NCI-H2029 treated with DMSO at 0.1 percent for 48 hours (cell line): ENCODE results near the gene ARHGAP33.
A peak's percentile ranks its signal among the peaks of the same experiment; 100 is the strongest.
"Not testable (repeated sequence)": the region's sequence is repeated elsewhere in the genome, so short reads cannot be mapped to it uniquely, and the experiment has no call there.

Experiments used
- DNase-seq: peaks from one replicate; lab custom pipeline; 2025; lab: John Stamatoyannopoulos, UW

ARHGAP33 gene

DNA sequence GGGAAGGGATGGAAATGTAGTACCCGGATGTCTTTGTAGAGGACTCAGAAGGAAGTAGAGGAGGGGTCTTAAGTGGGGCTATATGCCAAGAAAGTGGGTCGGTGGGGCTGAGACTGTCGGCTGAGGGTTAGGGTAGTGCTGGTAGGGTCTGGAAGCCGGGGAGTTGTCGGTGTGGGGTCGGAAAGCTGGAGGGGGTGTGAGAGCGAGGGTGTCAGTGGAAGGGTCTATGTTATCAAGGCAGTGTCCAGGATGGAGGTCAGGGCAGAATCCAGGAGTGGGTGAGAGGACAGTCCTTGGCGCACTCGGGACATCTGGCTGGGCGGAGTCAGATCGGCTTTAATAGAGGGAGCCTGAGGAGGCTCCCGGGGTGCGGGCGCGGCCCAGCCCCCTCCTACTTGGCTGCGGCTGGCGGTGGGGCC, 20.2 kb upstream of the ARHGAP33 start:
- DNase-seq = no peak

DNA sequence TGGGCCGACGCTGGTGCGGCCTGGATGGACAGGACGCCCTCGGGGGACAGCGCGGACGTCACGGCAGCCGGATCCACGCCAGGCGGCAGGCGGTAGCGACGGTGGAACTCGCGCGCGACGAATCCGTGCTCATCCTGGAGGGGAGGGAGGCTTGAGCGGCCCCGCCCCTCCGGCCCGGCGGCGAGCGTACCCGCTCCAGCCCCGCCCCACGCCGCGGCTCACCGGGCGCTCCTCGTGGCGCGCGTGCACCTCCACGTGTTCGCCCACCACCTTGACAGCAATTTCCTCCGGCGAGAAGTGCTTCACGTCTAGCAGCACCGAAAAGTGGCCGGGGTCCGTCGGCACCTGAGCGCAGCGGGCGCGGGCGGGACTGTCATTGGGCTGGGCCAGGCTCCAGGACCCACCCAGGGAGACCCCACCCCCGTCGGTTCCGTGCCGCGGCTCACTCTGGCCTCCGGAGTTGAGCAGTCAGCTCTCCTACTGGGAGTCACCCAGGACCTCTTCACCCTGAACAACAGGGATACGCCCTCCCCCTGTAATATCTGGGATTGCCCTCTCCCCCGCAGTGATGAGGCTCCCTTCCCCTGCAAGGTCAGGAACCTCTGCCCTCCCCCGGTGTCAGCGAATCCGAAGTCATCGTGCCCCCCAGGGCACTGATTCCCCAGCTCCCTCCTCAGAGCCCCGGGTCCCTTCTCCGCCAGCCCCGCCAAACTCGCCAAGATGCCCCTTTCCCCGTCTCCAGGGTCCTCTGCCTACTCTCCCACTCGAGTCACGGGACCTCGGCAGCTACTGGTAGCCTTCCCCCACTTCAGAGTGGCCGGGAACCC, 19.6 kb upstream of the ARHGAP33 start:
- DNase-seq = no peak

DNA sequence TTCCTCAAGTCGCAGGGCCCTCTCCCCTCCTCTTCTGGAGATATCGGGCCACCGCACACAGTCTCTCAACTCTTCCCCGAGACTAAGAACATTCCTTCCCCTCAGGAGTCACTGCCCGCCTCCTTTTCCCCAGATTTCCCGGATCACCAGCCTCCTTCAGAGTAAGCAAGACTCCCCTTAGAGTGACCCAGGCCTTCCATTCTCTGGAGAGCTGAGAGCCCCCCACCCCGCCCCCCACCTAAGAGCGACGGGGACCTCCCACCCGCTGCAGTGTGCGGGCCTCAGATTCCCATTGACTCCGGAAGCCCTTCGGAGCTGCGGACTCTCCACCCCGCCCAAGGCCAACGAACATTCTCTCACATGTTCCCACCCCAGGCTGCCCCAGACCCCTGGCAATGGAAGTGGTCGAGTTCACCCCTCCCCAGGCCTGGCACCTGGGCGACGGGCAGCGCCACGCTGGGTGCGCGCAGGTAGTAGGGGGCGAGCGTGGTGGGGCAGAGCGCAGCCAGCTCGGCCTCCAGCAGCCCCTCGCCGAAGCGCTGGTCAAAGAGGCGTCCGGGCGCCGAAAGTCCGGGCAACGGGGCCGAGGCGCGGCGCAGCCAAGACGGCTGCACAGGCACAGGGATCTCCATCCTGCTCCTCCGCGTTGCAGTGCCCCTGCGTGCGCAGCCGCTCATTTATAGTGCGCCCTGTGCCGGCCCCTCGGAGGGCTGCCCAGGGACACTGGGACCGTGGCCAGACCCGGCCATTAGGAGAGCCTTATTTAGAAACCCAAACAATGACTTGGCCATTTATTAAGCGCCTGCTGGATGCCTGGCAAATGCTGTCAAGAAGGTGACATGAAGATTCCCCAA, 18.8 kb upstream of the ARHGAP33 start, which contains the start of gene HSPB6:
HSPB6 (minus strand) TSS at position 653 of the 854 bp plus-strand sequence; CDS start at position 632, 21 bp downstream.
- DNase-seq = peak; percentile 47

DNA sequence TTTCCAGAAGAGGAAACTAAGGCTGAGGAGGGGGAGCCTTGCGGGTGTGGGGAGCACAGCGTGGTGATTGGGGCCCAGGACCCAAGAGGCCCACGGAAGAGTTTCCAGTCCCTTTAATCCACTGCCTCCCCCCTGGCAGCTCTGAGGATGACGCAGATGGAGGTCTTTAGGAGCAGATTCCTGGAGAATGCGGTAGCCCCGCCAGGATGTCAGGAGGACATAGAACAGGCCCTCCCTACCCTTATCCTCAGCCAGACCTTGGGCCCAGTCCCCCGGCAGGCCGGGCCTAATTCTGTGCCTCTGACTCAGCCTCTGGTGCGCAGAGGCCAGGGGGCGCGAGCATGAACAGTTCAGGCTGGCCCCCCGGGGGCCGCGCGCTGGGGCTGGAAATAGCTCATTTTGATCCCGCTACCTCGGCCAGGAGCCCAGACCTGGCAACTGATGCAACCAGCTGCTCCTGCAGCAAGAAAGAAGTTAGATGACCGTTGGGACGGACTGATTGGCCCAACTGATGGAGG, 18.1 kb upstream of the ARHGAP33 start:
- no peak for DNase-seq

DNA sequence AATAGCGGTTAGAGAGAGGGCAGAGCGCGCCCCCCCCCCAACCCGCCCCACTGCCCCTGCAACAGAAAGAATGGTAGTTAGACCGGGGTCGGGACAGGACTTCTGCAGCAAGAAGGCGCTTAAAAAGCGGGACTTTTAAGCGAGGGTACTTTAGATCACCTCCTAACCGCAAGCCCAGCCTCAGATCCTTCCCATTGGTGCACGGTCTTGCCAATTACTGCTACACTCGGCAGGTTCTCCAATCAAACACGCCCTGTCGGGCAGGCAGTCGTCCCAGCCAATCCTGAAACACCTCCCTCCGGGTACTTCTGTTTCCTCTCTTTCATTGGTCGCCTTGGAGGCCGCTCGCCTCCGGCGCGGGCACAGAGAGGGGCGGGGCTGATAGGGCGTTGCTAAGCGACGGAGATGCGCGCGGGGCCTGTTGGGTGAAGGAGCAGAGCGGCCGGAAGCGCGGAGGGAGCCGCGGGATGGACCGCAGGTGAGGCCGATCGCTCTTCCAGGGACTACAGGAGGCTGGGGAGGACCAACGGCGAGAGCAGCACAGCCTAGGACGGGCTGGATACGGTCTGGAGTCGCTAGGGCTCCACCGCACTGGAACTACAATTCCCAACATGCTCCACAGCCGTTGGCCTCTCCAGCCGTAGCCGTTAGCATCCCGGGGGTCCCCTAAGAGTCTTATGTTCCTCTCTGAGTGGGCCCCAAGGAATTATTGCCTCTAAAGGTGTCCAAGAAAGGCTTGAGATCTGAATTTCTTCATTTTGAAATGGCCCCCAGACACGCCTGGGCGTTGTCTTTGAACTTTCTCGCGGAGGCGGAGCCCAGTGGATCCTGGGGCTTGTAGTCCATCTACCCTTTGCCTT, 17.4 kb upstream of the ARHGAP33 start, which contains the start of gene PROSER3:
PROSER3 (plus strand) TSS at position 428 of the 860 bp plus-strand sequence; CDS start at position 468, 40 bp downstream.
- peak; percentile 98 for DNase-seq

DNA sequence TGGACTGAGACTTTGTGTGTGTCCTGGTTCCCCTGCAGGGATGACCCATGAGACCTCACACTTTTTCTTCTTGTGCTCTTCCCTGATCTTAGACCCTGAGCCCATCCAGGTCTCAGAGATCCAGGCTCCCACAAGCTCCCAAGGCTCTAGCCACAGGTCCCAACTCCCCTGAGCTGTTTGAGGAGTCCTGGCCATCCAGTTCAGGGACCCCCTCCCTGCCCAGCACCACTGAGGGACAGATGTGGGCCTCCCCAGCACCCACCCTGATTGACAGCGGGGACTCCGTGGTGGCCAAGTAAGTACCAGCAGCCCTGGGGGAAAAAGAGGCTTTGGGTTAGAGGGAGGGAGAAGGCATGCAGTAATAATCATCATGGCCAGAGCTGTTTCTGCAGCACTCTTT, 15.7 kb upstream of the ARHGAP33 start:
- DNase-seq = no peak

DNA sequence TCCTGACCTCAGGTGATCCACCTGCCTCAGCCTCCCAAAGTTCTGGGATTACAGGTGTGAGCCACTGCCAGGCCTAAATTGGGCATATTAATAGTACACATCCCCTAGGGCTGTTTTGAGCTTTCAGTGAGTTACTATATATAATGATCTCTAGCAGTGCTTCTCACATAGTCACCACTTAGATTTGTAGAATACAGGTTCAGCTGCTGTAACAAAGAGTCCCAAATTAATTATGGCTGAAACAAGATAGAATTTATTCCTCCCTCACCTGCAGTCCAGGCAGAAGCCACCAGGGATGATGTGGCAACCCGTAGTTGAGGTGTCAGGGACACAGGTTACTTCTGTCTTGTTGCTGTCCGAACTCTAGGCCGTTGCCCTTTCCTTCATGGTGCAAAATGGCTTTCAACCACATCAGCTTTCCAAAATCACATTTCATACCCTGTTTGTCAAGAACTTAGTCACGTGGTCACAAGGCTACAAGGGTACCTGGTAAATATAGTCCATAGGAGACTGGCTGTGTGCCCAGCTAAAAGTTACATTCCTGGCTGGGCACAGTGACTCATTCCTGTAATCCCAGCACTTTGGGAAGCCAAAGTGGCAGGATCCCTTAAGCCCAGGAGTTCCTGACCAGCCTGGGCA, 14.5 kb upstream of the ARHGAP33 start:
- no peak for DNase-seq

DNA sequence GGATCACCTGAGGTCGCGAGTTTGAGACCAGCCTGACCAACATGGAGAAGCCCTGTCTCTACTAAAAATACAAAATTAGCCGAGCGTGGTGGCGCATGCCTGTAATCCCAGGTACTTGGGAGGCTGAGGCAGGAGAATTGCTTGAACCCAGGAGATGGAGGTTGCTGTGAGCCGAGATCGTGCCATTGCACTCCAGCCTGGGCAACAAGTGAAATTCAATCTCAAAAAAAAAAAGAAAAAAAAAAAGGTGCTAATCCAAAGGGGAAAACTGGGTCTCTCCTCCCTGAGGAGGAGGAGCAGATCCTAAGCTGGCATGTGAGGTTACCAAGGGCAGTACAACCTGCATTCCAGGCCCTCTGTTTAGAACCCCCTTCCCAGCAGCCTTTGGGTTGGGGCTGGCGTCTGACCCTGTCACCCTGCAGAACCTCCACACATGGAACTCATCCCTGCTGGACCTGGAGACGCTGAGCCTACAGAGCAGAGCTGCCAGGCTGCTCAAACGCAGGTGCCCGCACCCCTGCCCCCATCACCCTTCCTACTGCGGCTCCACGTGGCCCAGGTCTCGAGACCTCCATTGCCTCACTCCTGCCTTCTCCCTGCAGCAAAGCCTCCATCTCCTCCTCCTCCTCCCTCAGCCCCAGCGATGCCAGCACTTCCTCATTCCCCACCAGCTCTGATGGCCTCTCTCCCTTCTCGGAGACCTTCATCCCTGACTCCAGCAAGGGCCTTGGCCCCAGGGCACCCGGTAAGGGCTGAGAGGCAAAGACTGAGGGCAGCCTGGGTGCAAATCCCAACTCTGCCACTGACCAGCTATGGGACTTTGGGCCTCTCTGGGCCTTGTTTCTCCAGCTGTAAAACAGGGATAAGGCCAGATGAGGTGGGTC, 10.7 kb upstream of the ARHGAP33 start:
- DNase-seq = no peak

DNA sequence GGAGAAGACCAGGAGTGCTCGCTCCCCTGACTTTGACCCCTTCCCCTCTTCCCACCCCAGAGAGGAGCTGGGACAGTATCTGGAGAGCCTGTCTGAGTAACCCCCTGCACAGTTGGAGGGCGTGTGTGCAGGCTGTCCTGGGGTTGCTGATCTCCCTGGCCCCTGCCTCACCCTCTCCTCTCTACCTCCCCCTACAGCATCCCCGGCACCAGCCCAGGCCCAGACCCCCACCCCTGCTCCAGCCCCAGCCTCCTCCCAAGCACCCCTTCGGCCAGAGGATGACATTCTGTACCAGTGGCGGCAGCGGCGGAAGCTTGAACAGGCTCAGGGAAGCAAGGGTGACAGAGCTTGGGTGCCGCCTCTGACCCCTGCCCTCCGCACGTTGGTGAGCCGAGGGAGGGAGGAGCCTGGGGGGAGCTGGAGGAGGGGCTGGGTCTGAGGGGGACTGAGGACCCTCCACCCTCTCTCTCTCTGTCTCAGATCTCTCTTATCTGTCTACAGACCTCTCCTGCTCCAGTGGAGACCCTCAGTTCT, 8.7 kb upstream of the ARHGAP33 start:
- no peak for DNase-seq

DNA sequence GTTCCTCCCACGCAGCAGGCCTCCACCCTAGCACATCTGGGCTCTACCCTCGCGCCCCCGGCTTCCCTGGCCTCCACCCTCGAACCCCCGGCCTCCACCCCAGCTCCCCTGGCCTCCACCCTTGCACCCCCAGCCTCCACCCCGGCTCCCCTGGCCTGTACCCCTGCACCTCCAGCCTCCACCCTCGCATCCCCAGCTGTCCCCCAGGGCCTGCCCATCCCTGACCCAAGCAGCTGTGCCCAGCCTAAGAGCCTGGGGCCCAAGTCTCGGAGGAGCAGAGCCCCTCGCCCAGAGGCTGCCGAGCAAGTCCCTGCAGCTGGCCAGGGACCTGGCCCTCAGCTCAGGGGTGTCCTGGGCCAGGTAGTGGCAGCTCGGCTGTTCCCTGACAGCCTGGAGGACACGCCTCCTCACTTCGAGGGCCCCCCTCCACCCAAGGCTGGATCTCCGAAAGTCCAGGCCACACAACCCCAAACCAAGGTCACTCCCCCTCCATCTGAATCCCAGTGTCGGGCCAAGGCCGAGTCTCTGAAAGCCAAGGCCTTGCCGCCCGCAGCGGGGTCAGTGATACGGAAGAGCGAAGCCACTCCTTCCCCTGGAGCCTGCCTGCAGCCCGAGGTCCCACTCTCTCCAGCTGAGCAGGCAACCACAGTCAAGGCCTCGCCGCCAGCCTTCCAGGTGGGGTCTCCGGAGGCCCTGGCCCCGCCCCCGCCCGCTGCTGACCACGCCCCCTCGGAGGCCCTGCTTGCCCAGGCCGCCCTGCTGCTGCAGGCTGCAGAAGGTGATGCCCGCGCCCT, 7.9 kb upstream of the ARHGAP33 start:
- no peak for DNase-seq

DNA sequence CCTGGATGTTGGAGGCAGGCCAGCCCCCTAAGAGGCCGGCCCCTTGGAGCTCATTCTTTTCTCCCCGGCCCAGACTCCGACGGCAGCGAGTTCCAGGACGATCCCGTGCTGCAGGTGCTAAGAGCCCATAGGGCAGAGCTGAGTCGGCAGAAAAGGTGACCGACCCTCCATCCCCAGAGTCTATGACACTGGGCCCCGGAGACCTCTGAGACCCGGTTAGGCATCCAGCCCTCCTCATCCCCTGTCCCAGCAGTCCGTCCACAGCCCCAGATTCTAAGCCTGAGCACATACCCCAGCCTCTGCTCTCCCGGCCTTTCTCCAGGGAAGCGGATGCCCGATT, 7.3 kb upstream of the ARHGAP33 start:
- no peak for DNase-seq

DNA sequence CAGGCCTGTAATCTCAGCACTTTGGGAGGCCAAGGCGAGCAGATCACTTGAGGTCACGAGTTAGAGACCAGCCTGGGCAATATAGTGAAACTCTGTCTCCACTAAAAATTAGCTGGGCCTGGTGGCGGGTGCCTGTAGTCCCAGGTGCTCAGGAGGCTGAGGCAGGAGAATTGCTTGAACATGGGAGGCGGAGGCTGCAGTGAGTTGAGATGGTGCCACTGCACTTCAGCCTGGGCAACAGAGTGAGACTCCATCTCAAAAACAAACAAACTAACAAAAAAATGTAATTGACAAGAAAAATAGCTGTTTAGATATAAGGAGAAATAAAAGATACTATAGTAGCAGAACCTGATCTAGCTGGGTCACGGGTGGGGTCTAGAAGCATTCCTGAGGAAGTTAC, 3.0 kb upstream of the ARHGAP33 start:
- DNase-seq = not testable (repeated sequence)

DNA sequence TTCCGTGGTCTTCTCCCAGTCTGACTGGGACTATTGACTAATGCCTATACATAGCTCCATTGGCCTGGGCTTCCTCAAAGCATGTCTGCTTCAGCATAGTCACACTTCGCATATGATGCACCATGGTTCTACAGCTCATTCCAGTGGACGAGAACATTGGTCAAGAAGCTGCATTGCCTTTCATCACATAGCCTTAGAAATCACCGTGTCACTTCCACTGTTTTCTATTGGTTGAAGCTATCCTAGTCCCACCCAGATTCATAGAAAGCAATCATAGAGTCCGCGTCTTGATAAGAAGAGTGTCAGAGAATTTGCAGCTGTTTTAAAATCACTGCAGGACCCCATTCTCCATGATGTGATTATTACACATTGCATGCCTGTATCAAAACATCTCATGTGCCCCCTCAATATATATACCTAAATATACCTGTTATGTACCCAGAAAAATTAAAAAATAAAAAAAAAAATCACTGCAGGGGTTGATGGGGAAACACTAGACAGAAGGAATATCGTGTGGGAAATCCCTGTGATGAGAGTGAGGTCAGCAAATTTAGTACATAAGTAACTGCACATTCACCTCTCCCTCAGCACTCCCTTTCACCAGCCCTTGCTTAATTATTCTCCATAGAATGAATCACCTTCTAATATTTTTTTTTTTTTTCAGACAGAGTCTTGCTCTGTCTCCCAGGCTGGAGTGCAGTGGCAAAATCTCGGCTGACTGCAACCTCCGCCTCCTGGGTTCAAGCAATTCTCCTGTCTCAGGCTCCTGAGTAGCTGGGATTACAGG, 2.2 kb upstream of the ARHGAP33 start:
- DNase-seq = no peak

DNA sequence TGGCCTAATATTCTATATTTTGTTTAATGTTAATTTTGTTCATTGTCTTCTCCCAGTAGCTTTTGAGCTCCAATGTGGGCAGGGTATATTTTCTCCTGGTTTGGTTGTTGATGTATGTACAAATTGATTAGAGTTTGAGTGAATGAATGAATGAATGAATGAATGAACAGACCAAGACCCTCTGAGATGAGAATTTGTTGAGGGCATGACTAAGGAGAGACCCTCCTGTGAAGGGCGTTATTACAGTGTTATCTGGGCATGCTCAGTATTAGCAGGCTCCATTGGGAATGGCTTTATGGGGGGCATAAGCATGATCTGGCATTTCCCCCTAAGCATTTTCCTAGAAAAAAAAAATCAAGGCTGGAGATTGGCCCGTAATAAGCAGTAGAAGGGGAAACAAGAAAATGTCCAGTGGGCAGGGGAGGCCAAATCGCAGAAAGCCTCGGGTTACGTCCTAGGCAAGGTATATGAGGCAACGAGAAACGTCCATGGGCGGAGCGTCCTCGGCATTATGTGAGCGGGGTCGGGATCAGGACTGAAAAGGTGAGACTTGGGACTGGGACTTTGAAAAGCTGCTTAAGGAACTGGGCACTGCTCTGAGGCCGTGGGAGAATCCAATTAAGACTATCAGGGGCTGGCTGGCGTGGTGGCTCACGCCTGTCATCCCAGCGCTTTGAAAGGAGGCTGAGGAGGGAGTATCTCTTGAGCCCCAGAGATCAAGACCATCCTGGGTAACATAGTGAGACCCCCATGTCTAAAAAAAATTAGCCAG, 904 bp upstream of the ARHGAP33 start:
- no peak for DNase-seq

DNA sequence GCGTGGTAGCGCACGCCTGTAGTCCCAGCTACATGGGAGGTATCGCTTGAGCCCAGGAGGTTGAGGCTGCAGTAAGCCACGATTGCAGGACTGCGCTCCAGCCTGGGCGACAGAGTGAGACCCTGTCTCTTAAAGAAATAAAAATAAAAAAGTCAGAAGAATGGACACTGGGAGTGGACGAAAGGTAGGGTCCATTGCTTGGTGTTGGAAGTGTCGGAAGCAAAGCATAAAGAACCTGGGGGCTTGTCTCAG, 392 bp upstream of the ARHGAP33 start:
- no peak for DNase-seq

DNA sequence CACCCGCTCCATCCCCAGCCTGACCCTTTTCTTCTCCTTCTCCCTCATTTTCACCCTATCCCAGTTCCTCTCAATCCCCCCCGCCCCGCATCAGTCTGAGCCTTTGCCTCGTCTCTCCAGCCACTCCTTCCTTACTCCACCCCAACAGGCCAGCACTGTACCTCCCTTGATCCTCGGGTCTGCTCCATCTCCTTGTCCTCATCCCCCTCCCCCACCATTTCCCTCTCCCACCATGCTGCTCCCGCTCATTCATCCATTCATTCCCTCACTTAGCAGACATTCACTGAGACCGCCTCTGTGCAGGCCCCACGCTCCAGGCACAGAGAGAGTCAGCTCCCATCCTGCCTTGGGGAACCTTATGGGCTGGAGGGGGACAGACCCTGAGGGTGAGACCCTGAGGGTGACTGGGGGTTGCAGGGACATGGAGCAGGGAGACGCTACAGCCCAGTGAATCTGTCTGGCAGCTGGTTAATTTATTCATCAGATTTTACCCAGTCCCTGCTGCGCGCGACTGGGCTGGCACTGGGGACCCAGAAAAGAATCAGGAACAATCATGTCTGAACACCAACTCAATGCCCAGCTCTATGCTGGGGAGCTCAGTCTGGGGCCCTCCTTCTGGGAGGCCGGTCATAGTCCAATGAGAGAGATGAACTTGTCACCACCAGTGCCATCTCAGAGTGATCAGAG, 881 bp downstream of the ARHGAP33 start:
- DNase-seq = no peak
